ENCODE results near the gene ST8SIA5.

ST8SIA5 gene

GRCh38 chr18:46630991-46631390, 125.9 kb downstream of the ST8SIA5 start:
- H3K27ac ChIP-seq (ENCODE audit: low read length): no peak overlapping the region
- H3K36me3 ChIP-seq (ENCODE audit: control insufficient read depth, insufficient read depth, low read length): no peaks in the 10 kb centered on the region
- DNase-seq (ENCODE audit: low read depth, low spot score): no peak
- no peaks in the 10 kb centered on the region for H3K27me3 ChIP-seq (ENCODE audit: control insufficient read depth, insufficient read depth, low read length)
- no peak overlapping the region for H3K4me3 ChIP-seq (ENCODE audit: low read length)
- no peaks in the 10 kb centered on the region for H3K4me1 ChIP-seq (ENCODE audit: control insufficient read depth, insufficient read depth, low read length)
- H3K9me3 ChIP-seq (ENCODE audit: control insufficient read depth, insufficient read depth, low read length): no peaks in the 10 kb centered on the region
- WGBS (ENCODE audit: insufficient coverage, insufficient read length): no CpG with 5 or more reads among the region's 3 CpGs

GRCh38 chr18:46630160-46630559, 126.7 kb downstream of the ST8SIA5 start:
- no peak for DNase-seq (ENCODE audit: low read depth, low spot score)
- Histone ChIP-seq H3K27me3 (ENCODE audit: control insufficient read depth, insufficient read depth, low read length) (no peaks in the 10 kb centered on the region), H3K4me1 (ENCODE audit: control insufficient read depth, insufficient read depth, low read length) (no peaks in the 10 kb centered on the region), H3K36me3 (ENCODE audit: control insufficient read depth, insufficient read depth, low read length) (no peaks in the 10 kb centered on the region), H3K4me3 (ENCODE audit: low read length) (no peak overlapping the region), H3K9me3 (ENCODE audit: control insufficient read depth, insufficient read depth, low read length) (no peaks in the 10 kb centered on the region), H3K27ac (ENCODE audit: low read length) (no peak overlapping the region)
- WGBS (ENCODE audit: insufficient coverage, insufficient read length): no CpG with 5 or more reads among the region's 4 CpGs

- no peak overlapping the region for H3K27ac ChIP-seq (ENCODE audit: low read length)
- H3K4me1 ChIP-seq (ENCODE audit: control insufficient read depth, insufficient read depth, low read length): no peaks in the 10 kb centered on the region
- no peak overlapping the region for H3K4me3 ChIP-seq (ENCODE audit: low read length)
- WGBS (ENCODE audit: insufficient coverage, insufficient read length): no CpG with 5 or more reads among the region's 5 CpGs
- H3K9me3 ChIP-seq (ENCODE audit: control insufficient read depth, insufficient read depth, low read length): no peaks in the 10 kb centered on the region
- no peaks in the 10 kb centered on the region for H3K36me3 ChIP-seq (ENCODE audit: control insufficient read depth, insufficient read depth, low read length)
- DNase-seq (ENCODE audit: low read depth, low spot score): no peak
- no peaks in the 10 kb centered on the region for H3K27me3 ChIP-seq (ENCODE audit: control insufficient read depth, insufficient read depth, low read length)
Measured at GRCh38 chr18:46629361-46629760, 127.5 kb downstream of the ST8SIA5 start.

GRCh38 chr18:46628206-46628605, 128.6 kb downstream of the ST8SIA5 start:
- Histone ChIP-seq H3K36me3 (ENCODE audit: control insufficient read depth, insufficient read depth, low read length) (no peaks in the 10 kb centered on the region), H3K4me1 (ENCODE audit: control insufficient read depth, insufficient read depth, low read length) (no peaks in the 10 kb centered on the region), H3K27ac (ENCODE audit: low read length) (no peak overlapping the region), H3K27me3 (ENCODE audit: control insufficient read depth, insufficient read depth, low read length) (no peaks in the 10 kb centered on the region), H3K4me3 (ENCODE audit: low read length) (no peak overlapping the region), H3K9me3 (ENCODE audit: control insufficient read depth, insufficient read depth, low read length) (no peaks in the 10 kb centered on the region)
- no peak for DNase-seq (ENCODE audit: low read depth, low spot score)
- WGBS (ENCODE audit: insufficient coverage, insufficient read length): no CpG with 5 or more reads among the region's 5 CpGs

GRCh38 chr18:46627136-46627535, 129.7 kb downstream of the ST8SIA5 start:
- Histone ChIP-seq H3K27ac (ENCODE audit: low read length) (no peak overlapping the region), H3K9me3 (ENCODE audit: control insufficient read depth, insufficient read depth, low read length) (no peaks in the 10 kb centered on the region), H3K36me3 (ENCODE audit: control insufficient read depth, insufficient read depth, low read length) (no peaks in the 10 kb centered on the region), H3K4me3 (ENCODE audit: low read length) (no peak overlapping the region), H3K4me1 (ENCODE audit: control insufficient read depth, insufficient read depth, low read length) (no peaks in the 10 kb centered on the region), H3K27me3 (ENCODE audit: control insufficient read depth, insufficient read depth, low read length) (no peaks in the 10 kb centered on the region)
- no CpG with 5 or more reads among the region's 2 CpGs for WGBS (ENCODE audit: insufficient coverage, insufficient read length)
- no peak for DNase-seq (ENCODE audit: low read depth, low spot score)

- no peak overlapping the region for H3K4me3 ChIP-seq (ENCODE audit: low read length)
- H3K4me1 ChIP-seq (ENCODE audit: control insufficient read depth, insufficient read depth, low read length): no peaks in the 10 kb centered on the region
- no peaks in the 10 kb centered on the region for H3K36me3 ChIP-seq (ENCODE audit: control insufficient read depth, insufficient read depth, low read length)
- DNase-seq (ENCODE audit: low read depth, low spot score): no peak
- no peaks in the 10 kb centered on the region for H3K27me3 ChIP-seq (ENCODE audit: control insufficient read depth, insufficient read depth, low read length)
- no peak overlapping the region for H3K27ac ChIP-seq (ENCODE audit: low read length)
- no CpG with 5 or more reads among the region's 5 CpGs for WGBS (ENCODE audit: insufficient coverage, insufficient read length)
- H3K9me3 ChIP-seq (ENCODE audit: control insufficient read depth, insufficient read depth, low read length): no peaks in the 10 kb centered on the region
Measured at GRCh38 chr18:46625069-46625468, 131.8 kb downstream of the ST8SIA5 start.

- no peak for DNase-seq (ENCODE audit: low read depth, low spot score)
- Histone ChIP-seq H3K4me1 (ENCODE audit: control insufficient read depth, insufficient read depth, low read length) (no peaks in the 10 kb centered on the region), H3K27ac (ENCODE audit: low read length) (no peak overlapping the region), H3K36me3 (ENCODE audit: control insufficient read depth, insufficient read depth, low read length) (no peaks in the 10 kb centered on the region), H3K4me3 (ENCODE audit: low read length) (no peak overlapping the region), H3K27me3 (ENCODE audit: control insufficient read depth, insufficient read depth, low read length) (no peaks in the 10 kb centered on the region), H3K9me3 (ENCODE audit: control insufficient read depth, insufficient read depth, low read length) (no peaks in the 10 kb centered on the region)
- no CpG with 5 or more reads among the region's 11 CpGs for WGBS (ENCODE audit: insufficient coverage, insufficient read length)
Measured at GRCh38 chr18:46624127-46624526, 132.7 kb downstream of the ST8SIA5 start.

- no peaks in the 10 kb centered on the region for H3K27me3 ChIP-seq (ENCODE audit: control insufficient read depth, insufficient read depth, low read length)
- H3K36me3 ChIP-seq (ENCODE audit: control insufficient read depth, insufficient read depth, low read length): no peaks in the 10 kb centered on the region
- H3K4me1 ChIP-seq (ENCODE audit: control insufficient read depth, insufficient read depth, low read length): no peaks in the 10 kb centered on the region
- H3K9me3 ChIP-seq (ENCODE audit: control insufficient read depth, insufficient read depth, low read length): no peaks in the 10 kb centered on the region
- no CpG with 5 or more reads among the region's 10 CpGs for WGBS (ENCODE audit: insufficient coverage, insufficient read length)
- no peak overlapping the region for H3K27ac ChIP-seq (ENCODE audit: low read length)
- DNase-seq (ENCODE audit: low read depth, low spot score): no peak
- H3K4me3 ChIP-seq (ENCODE audit: low read length): no peak overlapping the region
Measured at GRCh38 chr18:46623541-46623940, 133.3 kb downstream of the ST8SIA5 start.

GRCh38 chr18:46622999-46623398, 133.9 kb downstream of the ST8SIA5 start:
- H3K4me1 ChIP-seq (ENCODE audit: control insufficient read depth, insufficient read depth, low read length): no peaks in the 10 kb centered on the region
- no peaks in the 10 kb centered on the region for H3K9me3 ChIP-seq (ENCODE audit: control insufficient read depth, insufficient read depth, low read length)
- no peaks in the 10 kb centered on the region for H3K27me3 ChIP-seq (ENCODE audit: control insufficient read depth, insufficient read depth, low read length)
- H3K4me3 ChIP-seq (ENCODE audit: low read length): no peak overlapping the region
- WGBS (ENCODE audit: insufficient coverage, insufficient read length): no CpG with 5 or more reads among the region's 3 CpGs
- no peak for DNase-seq (ENCODE audit: low read depth, low spot score)
- no peaks in the 10 kb centered on the region for H3K36me3 ChIP-seq (ENCODE audit: control insufficient read depth, insufficient read depth, low read length)
- no peak overlapping the region for H3K27ac ChIP-seq (ENCODE audit: low read length)

- H3K4me1 ChIP-seq (ENCODE audit: control insufficient read depth, insufficient read depth, low read length): no peaks in the 10 kb centered on the region
- no CpG with 5 or more reads among the region's 4 CpGs for WGBS (ENCODE audit: insufficient coverage, insufficient read length)
- no peaks in the 10 kb centered on the region for H3K27me3 ChIP-seq (ENCODE audit: control insufficient read depth, insufficient read depth, low read length)
- no peak overlapping the region for H3K4me3 ChIP-seq (ENCODE audit: low read length)
- DNase-seq (ENCODE audit: low read depth, low spot score): no peak
- no peaks in the 10 kb centered on the region for H3K36me3 ChIP-seq (ENCODE audit: control insufficient read depth, insufficient read depth, low read length)
- H3K9me3 ChIP-seq (ENCODE audit: control insufficient read depth, insufficient read depth, low read length): no peaks in the 10 kb centered on the region
- H3K27ac ChIP-seq (ENCODE audit: low read length): no peak overlapping the region
Measured at GRCh38 chr18:46622451-46622850, 134.4 kb downstream of the ST8SIA5 start.

- no CpG with 5 or more reads among the region's 2 CpGs for WGBS (ENCODE audit: insufficient coverage, insufficient read length)
- no peak overlapping the region for H3K4me3 ChIP-seq (ENCODE audit: low read length)
- no peaks in the 10 kb centered on the region for H3K4me1 ChIP-seq (ENCODE audit: control insufficient read depth, insufficient read depth, low read length)
- no peak overlapping the region for H3K27ac ChIP-seq (ENCODE audit: low read length)
- no peaks in the 10 kb centered on the region for H3K27me3 ChIP-seq (ENCODE audit: control insufficient read depth, insufficient read depth, low read length)
- H3K36me3 ChIP-seq (ENCODE audit: control insufficient read depth, insufficient read depth, low read length): no peaks in the 10 kb centered on the region
- DNase-seq (ENCODE audit: low read depth, low spot score): no peak
- H3K9me3 ChIP-seq (ENCODE audit: control insufficient read depth, insufficient read depth, low read length): no peaks in the 10 kb centered on the region
Measured at GRCh38 chr18:46621871-46622270, 135.0 kb downstream of the ST8SIA5 start.

Data from iPS DF 6.9 (cell line).